ENCODE results near the gene PTRH1.

PTRH1 gene

GRCh38 chr9:127700594-127701255 is 14.7 kb downstream of the PTRH1 start:
- in situ Hi-C loops (cut with MboI; ENCODE audit: low pct_unique_long_range_greater_than_20kb, low sequenced_read_pairs): no loop called here
- no peak for DNase-seq

GRCh38 chr9:127700140-127700539 is 15.3 kb downstream of the PTRH1 start:
- in situ Hi-C loops (cut with MboI; ENCODE audit: low pct_unique_long_range_greater_than_20kb, low sequenced_read_pairs): no loop called here
- DNase-seq: no peak

- no peak for DNase-seq
- in situ Hi-C loops (cut with MboI; ENCODE audit: low pct_unique_long_range_greater_than_20kb, low sequenced_read_pairs): no loop called here
These were observed 16.3 kb downstream of the PTRH1 start for GRCh38 chr9:127698985-127699670.

GRCh38 chr9:127698386-127698785 is 17.1 kb downstream of the PTRH1 start:
- no peak for DNase-seq
- in situ Hi-C loops (cut with MboI; ENCODE audit: low pct_unique_long_range_greater_than_20kb, low sequenced_read_pairs): no loop called here

GRCh38 chr9:127697575-127697974 is 17.9 kb downstream of the PTRH1 start:
- in situ Hi-C loops (cut with MboI; ENCODE audit: low pct_unique_long_range_greater_than_20kb, low sequenced_read_pairs): no loop called here

GRCh38 chr9:127694890-127695720 is 20.4 kb downstream of the PTRH1 start:
- DNase-seq: no peak
- in situ Hi-C loops (cut with MboI; ENCODE audit: low pct_unique_long_range_greater_than_20kb, low sequenced_read_pairs): no loop called here

More at GRCh38 chr9:127697575-127697974, 17.9 kb downstream of the PTRH1 start:
- no peak for DNase-seq

- in situ Hi-C loops (cut with MboI; ENCODE audit: low pct_unique_long_range_greater_than_20kb, low sequenced_read_pairs): no loop called here
These were observed 21.8 kb downstream of the PTRH1 start for GRCh38 chr9:127693697-127694096.

GRCh38 chr9:127693143-127693542 is 22.3 kb downstream of the PTRH1 start:
- DNase-seq: no peak
- in situ Hi-C loops (cut with MboI; ENCODE audit: low pct_unique_long_range_greater_than_20kb, low sequenced_read_pairs): no loop called here

More at GRCh38 chr9:127693697-127694096, 21.8 kb downstream of the PTRH1 start:
- DNase-seq: no peak

GRCh38 chr9:127692071-127692470 is 23.4 kb downstream of the PTRH1 start:
- in situ Hi-C loops (cut with MboI; ENCODE audit: low pct_unique_long_range_greater_than_20kb, low sequenced_read_pairs): no loop called here
- no peak for DNase-seq

- DNase-seq: no peak
- in situ Hi-C loops (cut with MboI; ENCODE audit: low pct_unique_long_range_greater_than_20kb, low sequenced_read_pairs): no loop called here
These were observed 24.7 kb downstream of the PTRH1 start for GRCh38 chr9:127690735-127691134.

- in situ Hi-C loops (cut with MboI; ENCODE audit: low pct_unique_long_range_greater_than_20kb, low sequenced_read_pairs): no loop called here
- DNase-seq: no peak
These were observed 26.0 kb downstream of the PTRH1 start for GRCh38 chr9:127689329-127690000.

- in situ Hi-C loops (cut with MboI; ENCODE audit: low pct_unique_long_range_greater_than_20kb, low sequenced_read_pairs): no loop called here
- DNase-seq: no peak
These were observed 28.7 kb downstream of the PTRH1 start for GRCh38 chr9:127686461-127687393.

GRCh38 chr9:127684576-127684975 is 30.9 kb downstream of the PTRH1 start:
- in situ Hi-C loops (cut with MboI; ENCODE audit: low pct_unique_long_range_greater_than_20kb, low sequenced_read_pairs): no loop called here
- DNase-seq: no peak

- DNase-seq: no peak
- in situ Hi-C loops (cut with MboI; ENCODE audit: low pct_unique_long_range_greater_than_20kb, low sequenced_read_pairs): no loop called here
These were observed 31.7 kb downstream of the PTRH1 start for GRCh38 chr9:127683723-127684122.

- in situ Hi-C loops (cut with MboI; ENCODE audit: low pct_unique_long_range_greater_than_20kb, low sequenced_read_pairs): no loop called here
- no peak for DNase-seq
These were observed 32.9 kb downstream of the PTRH1 start for GRCh38 chr9:127682351-127683136.

- in situ Hi-C loops (cut with MboI; ENCODE audit: low pct_unique_long_range_greater_than_20kb, low sequenced_read_pairs): no loop called here
These were observed 34.6 kb downstream of the PTRH1 start for GRCh38 chr9:127680846-127681245.

GRCh38 chr9:127680226-127680625 is 35.2 kb downstream of the PTRH1 start:
- no peak for DNase-seq
- in situ Hi-C loops (cut with MboI; ENCODE audit: low pct_unique_long_range_greater_than_20kb, low sequenced_read_pairs): no loop called here

More at GRCh38 chr9:127680846-127681245, 34.6 kb downstream of the PTRH1 start:
- no peak for DNase-seq

- DNase-seq: no peak
- in situ Hi-C loops (cut with MboI; ENCODE audit: low pct_unique_long_range_greater_than_20kb, low sequenced_read_pairs): no loop called here
These were observed 36.0 kb downstream of the PTRH1 start for GRCh38 chr9:127679506-127679905.

Data from KBM-7 (cell line).